WTC11 (cell line): ENCODE measurements around the gene MOGAT1.

ENCODE experiments used
- CTCF ChIP-seq: fragments of 200-600 bp; IDR thresholded peaks from 2 replicates; pipeline ENCODE4 v1.8.0; 2022; ENCODE audit warnings: antibody characterized with exemption
- E2F5 ChIP-seq: sonication (generic); formaldehyde crosslinking; IDR thresholded peaks from 2 replicates; pipeline ENCODE4 v1.8.1; 2022; ENCODE audit warnings: mild to moderate bottlenecking, moderate library complexity, missing genetic modification reagents
- STAT6 ChIP-seq: sonication (generic); formaldehyde crosslinking; conservative IDR thresholded peaks from 2 replicates; pipeline ENCODE4 v1.8.1; 2023; ENCODE audit warnings: mild to moderate bottlenecking, low read depth, missing genetic modification reagents, moderate library complexity
- TF ChIP-seq, protein P1 (sequence below): sonication (generic); formaldehyde crosslinking; IDR thresholded peaks from 2 replicates; pipeline ENCODE4 v1.8.1; 2023; ENCODE audit warnings: mild to moderate bottlenecking, missing genetic modification reagents, moderate library complexity

GRCh38 chr2:222707102-222707688, 35.7 kb downstream of the MOGAT1 start:
- TF ChIP-seq CTCF (no peak), E2F5 (CRISPR knock-in tag) (no peak), STAT6 (CRISPR knock-in tag) (no peak)
- TF ChIP-seq, protein P1, sequence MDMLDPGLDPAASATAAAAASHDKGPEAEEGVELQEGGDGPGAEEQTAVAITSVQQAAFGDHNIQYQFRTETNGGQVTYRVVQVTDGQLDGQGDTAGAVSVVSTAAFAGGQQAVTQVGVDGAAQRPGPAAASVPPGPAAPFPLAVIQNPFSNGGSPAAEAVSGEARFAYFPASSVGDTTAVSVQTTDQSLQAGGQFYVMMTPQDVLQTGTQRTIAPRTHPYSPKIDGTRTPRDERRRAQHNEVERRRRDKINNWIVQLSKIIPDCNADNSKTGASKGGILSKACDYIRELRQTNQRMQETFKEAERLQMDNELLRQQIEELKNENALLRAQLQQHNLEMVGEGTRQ (CRISPR knock-in tag) = no peak
